Liver (tissue), 9 donors: ENCODE results near the gene ZMAT5. TPM values are rescaled to one million over a fixed set of nuclear protein-coding genes. Genes with fewer than 3 reads are reported as not detected.

Experiments
- DNase-seq: peaks from one replicate; pipeline ENCODE4 v3.0.0-alpha.2; 2017; ENCODE audit warnings: low spot score
- H3K27ac ChIP-seq, 2 donors: one replicate each; pipeline ENCODE4 v1.7.0; 2013; ENCODE audit warnings: inconsistent platforms in 2 of 2, low read length in 2 of 2, control low read depth in 1 of 2, low read depth in 1 of 2, mild to moderate bottlenecking in 1 of 2
- H3K27me3 ChIP-seq, 4 donors: one replicate each; pipeline versions ENCODE4 v1.6.1 to v1.7.0; 2013; ENCODE audit warnings: low read length in 3 of 4, inconsistent platforms in 1 of 4, mild to moderate bottlenecking in 1 of 4, moderate library complexity in 1 of 4; ENCODE audit not compliant: control insufficient read depth in 4 of 4, insufficient read depth in 4 of 4
- H3K36me3 ChIP-seq, 4 donors: one replicate each; pipeline versions ENCODE4 v1.6.1 to v1.7.0; 2013; ENCODE audit warnings: low read length in 3 of 4, mild to moderate bottlenecking in 3 of 4, low read depth in 1 of 4, moderate library complexity in 1 of 4; ENCODE audit not compliant: control insufficient read depth in 4 of 4, insufficient read depth in 3 of 4
- H3K4me1 ChIP-seq, 4 donors: one replicate each; pipeline versions ENCODE4 v1.6.1 to v1.7.0; 2013; ENCODE audit warnings: low read length in 3 of 4, mild to moderate bottlenecking in 3 of 4, moderate library complexity in 1 of 4; ENCODE audit not compliant: control insufficient read depth in 4 of 4, insufficient read depth in 4 of 4
- H3K4me3 ChIP-seq, 3 donors: one replicate each; pipeline versions ENCODE4 v1.6.1 to v1.7.0; 2013; ENCODE audit warnings: low read length in 3 of 3, control low read depth in 1 of 3, low read depth in 1 of 3, mild to moderate bottlenecking in 1 of 3
- H3K9ac ChIP-seq, 2 donors: one replicate each; pipeline ENCODE4 v1.7.0; 2013; ENCODE audit warnings: low read length in 2 of 2, mild to moderate bottlenecking in 2 of 2, moderate library complexity in 2 of 2, control low read depth in 1 of 2, low read depth in 1 of 2
- H3K9me3 ChIP-seq, 4 donors: one replicate each; pipeline versions ENCODE4 v1.6.1 to v1.7.0; 2013; ENCODE audit warnings: low read length in 3 of 4; ENCODE audit not compliant: control insufficient read depth in 4 of 4
- ATF3 ChIP-seq: IDR thresholded peaks from 2 replicates; pipeline ENCODE4 v1.6.1; 2016; ENCODE audit warnings: antibody characterized with exemption
- CTCF ChIP-seq: fragments of 150-350 bp; IDR thresholded peaks from 2 replicates; pipeline ENCODE4 v1.5.1; 2017; ENCODE audit warnings: improper control_type of control experiment, low read depth, low read length; ENCODE audit not compliant: missing input control
- EGR1 ChIP-seq, 2 donors: IDR thresholded peaks; 2 replicates each; pipeline ENCODE4 v1.6.1; 2016 to 2018; ENCODE audit warnings: antibody characterized with exemption in 2 of 2, low read depth in 2 of 2
- FOXA1 ChIP-seq: IDR thresholded peaks from 2 replicates; pipeline ENCODE4 v1.6.1; 2016; ENCODE audit warnings: antibody characterized with exemption
- FOXA2 ChIP-seq: IDR thresholded peaks from 2 replicates; pipeline ENCODE4 v1.6.1; 2016; ENCODE audit warnings: antibody characterized with exemption
- HNF4A ChIP-seq, 2 donors: conservative IDR thresholded peaks; 2 replicates each; pipeline ENCODE4 v1.6.1; 2016; ENCODE audit warnings: antibody characterized with exemption in 2 of 2, mild to moderate bottlenecking in 2 of 2
- HNF4G ChIP-seq: IDR thresholded peaks from 2 replicates; pipeline ENCODE4 v1.6.1; 2016; ENCODE audit warnings: antibody characterized with exemption
- JUND ChIP-seq, 2 donors: IDR thresholded peaks; 2 replicates each; pipeline ENCODE4 v1.6.1; 2016; ENCODE audit warnings: antibody characterized with exemption in 2 of 2
- MAX ChIP-seq: IDR thresholded peaks from 2 replicates; pipeline ENCODE4 v1.6.1; 2016; ENCODE audit warnings: antibody characterized with exemption
- RAD21 ChIP-seq, 2 donors: IDR thresholded peaks; 2 replicates each; pipeline ENCODE4 v1.6.1; 2016; ENCODE audit warnings: antibody characterized with exemption in 2 of 2, mild to moderate bottlenecking in 2 of 2
- REST ChIP-seq: IDR thresholded peaks from 2 replicates; pipeline ENCODE4 v1.6.1; 2016; ENCODE audit warnings: antibody characterized with exemption, mild to moderate bottlenecking
- RXRA ChIP-seq, 2 donors: IDR thresholded peaks; 2 replicates each; pipeline ENCODE4 v1.6.1; 2017 to 2018; ENCODE audit warnings: antibody characterized with exemption in 2 of 2, mild to moderate bottlenecking in 1 of 2
- TAF1 ChIP-seq: conservative IDR thresholded peaks from 2 replicates; pipeline ENCODE4 v1.6.1; 2016; ENCODE audit warnings: antibody characterized with exemption, mild to moderate bottlenecking
- YY1 ChIP-seq: IDR thresholded peaks from 2 replicates; pipeline ENCODE4 v1.6.1; 2016; ENCODE audit warnings: antibody characterized with exemption, mild to moderate bottlenecking
- WGBS: extraction: QIAGEN DNeasy Blood & Tissue Kit; methylation state at CpG from one replicate; pipeline ENCODE4 v1.1.7; 2013; 5-methylcytosine and 5-hydroxymethylcytosine counted together
- polyA plus RNA-seq, 2 donors: library from polyadenylated mRNA; stranded (reverse) in 1 of 2; unstranded in 1 of 2; fragments of 200-250 nt in 1 of 2; fragments of >200 nt in 1 of 2; fragmentation: Nextera tagmentation in 1 of 2; extraction: Ambion mirVana in 1 of 2; gene quantifications; one replicate each; pipeline versions ENCODE4 v1.2.1 to v1.2.3, GENCODE V29; 2013 to 2015
- total RNA-seq, 2 donors: library from RNA; depleted of rRNA; stranded (reverse); fragments of >200 nt; gene quantifications; one replicate each; pipeline ENCODE4 v1.2.3, GENCODE V29; 2014
- donor health status: healthy.
- donor health status: healthy.
- donor health status: healthy.
- donor health status: healthy.
- donor health status: healthy.

The ZMAT5 gene
- total and polyA plus RNA-seq, 4 donors, result 9.2 to 18.8 (median 13.5) TPM

GRCh38 chr22:29690476-29690875 lies 76.3 kb downstream of the ZMAT5 start:
- TF ChIP-seq YY1 (no peak), RAD21 (IDR thresholded peaks at IDR 0.05) (no peak), TAF1 (no peak), HNF4G (no peak), MAX (no peak), JUND (IDR thresholded peaks at IDR 0.05) (no peak), HNF4A (conservative IDR thresholded peaks at IDR 0.05) (no peak), REST (no peak), RXRA (IDR thresholded peaks at IDR 0.05) (no peak), ATF3 (no peak)
- Histone ChIP-seq H3K9ac (no peak overlapping the region), H3K4me3 (no peak overlapping the region), H3K27ac (no peak overlapping the region), H3K36me3 (peaks cover 4 to 35% (median 7%) of the 10 kb centered on the region in 4 donors), H3K27me3 (no peaks in the 10 kb centered on the region), H3K9me3 (no peaks in the 10 kb centered on the region), H3K4me1 (no peaks in the 10 kb centered on the region)
- DNase-seq, result no peak
- 91% methylated on average over 9 of the region's 9 CpGs for WGBS

- no peaks in the 10 kb centered on the region for H3K4me1 ChIP-seq
- H3K36me3 ChIP-seq, result peaks cover 4 to 32% (median 7%) of the 10 kb centered on the region in 4 donors
- no peaks in the 10 kb centered on the region for H3K27me3 ChIP-seq
- TF ChIP-seq TAF1, result no peak
- no peak for TF ChIP-seq YY1
- no peak for TF ChIP-seq HNF4A (conservative IDR thresholded peaks at IDR 0.05)
- no peak for TF ChIP-seq ATF3
- TF ChIP-seq CTCF, result peak; percentile 66
- no peak for TF ChIP-seq REST
- TF ChIP-seq EGR1 (IDR thresholded peaks at IDR 0.05; ENCODE audit: low read depth in 2 of 2), result no peak
- TF ChIP-seq FOXA2, result no peak
- no peak for TF ChIP-seq FOXA1
- peak; percentile 83 to 86 for TF ChIP-seq RAD21 (IDR thresholded peaks at IDR 0.05)
- peak; percentile 70 for DNase-seq
- no peak overlapping the region for H3K27ac ChIP-seq
- no peaks in the 10 kb centered on the region for H3K9me3 ChIP-seq
- H3K9ac ChIP-seq, result no peak overlapping the region
- 36% methylated on average over 8 of the region's 8 CpGs for WGBS
- H3K4me3 ChIP-seq, result no peak overlapping the region
Measured at GRCh38 chr22:29689880-29690213, 77.0 kb downstream of the ZMAT5 start.
